Mammary epithelial cell (primary cell): ENCODE results near the gene LRP1.

Experiments
- EZH2 ChIP-seq: IDR thresholded peaks from 2 replicates; pipeline ENCODE4 v1.6.1; 2012; ENCODE audit warnings: low read length, inconsistent platforms, borderline replicate concordance
- TF ChIP-seq, protein P1 (sequence below), 2 donors: IDR thresholded peaks in 1 of 2; conservative IDR thresholded peaks in 1 of 2; 2 replicates each; pipeline ENCODE4 v1.5.1; 2011 to 2012; ENCODE audit warnings: inconsistent platforms in 2 of 2, low read length in 2 of 2, mild to moderate bottlenecking in 2 of 2, control low read depth in 1 of 2, low read depth in 1 of 2; ENCODE audit not compliant: insufficient read depth in 1 of 2; ENCODE audit errors: extremely low read depth in 1 of 2

DNA sequence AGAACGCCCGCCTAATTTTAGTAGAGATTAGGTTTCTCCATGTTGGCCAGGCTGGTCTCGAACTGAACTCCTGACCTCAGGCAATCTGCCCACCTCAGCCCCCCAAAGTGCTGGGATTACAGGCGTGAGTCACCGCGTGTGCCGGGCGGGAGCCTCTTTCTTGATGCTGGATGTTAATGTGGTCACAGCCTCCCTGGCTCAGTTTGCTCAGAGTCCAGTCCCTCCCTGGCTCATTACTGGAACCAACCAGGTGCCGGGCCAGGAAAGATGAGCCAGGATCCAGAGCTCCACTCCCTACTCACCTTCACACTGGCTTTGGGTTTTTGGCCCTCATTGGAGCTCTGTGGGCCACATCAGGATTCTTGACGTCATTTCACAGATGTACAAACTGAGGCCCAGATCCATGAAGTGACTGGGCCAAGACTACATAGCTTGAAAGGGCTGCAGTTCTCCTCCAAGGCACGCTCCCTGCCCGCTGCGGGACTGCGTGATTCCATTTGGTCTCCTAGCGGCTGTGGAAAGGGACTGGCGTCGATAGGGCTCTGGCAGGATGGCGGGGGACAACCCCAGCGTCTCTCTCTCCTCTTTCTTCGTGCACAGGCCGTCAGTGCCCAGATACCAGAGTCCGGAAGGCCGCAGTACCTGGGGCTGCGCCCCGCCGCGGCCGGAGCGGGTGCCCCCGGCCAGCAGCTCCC lies 96.1 kb downstream of the LRP1 start:
- TF ChIP-seq, protein P1, sequence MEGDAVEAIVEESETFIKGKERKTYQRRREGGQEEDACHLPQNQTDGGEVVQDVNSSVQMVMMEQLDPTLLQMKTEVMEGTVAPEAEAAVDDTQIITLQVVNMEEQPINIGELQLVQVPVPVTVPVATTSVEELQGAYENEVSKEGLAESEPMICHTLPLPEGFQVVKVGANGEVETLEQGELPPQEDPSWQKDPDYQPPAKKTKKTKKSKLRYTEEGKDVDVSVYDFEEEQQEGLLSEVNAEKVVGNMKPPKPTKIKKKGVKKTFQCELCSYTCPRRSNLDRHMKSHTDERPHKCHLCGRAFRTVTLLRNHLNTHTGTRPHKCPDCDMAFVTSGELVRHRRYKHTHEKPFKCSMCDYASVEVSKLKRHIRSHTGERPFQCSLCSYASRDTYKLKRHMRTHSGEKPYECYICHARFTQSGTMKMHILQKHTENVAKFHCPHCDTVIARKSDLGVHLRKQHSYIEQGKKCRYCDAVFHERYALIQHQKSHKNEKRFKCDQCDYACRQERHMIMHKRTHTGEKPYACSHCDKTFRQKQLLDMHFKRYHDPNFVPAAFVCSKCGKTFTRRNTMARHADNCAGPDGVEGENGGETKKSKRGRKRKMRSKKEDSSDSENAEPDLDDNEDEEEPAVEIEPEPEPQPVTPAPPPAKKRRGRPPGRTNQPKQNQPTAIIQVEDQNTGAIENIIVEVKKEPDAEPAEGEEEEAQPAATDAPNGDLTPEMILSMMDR (conservative IDR thresholded peaks at IDR 0.05 in 1 of 2, IDR thresholded peaks at IDR 0.05 in 1 of 2; ENCODE audit: extremely low read depth in 1 of 2, insufficient read depth in 1 of 2, low read depth in 1 of 2, low read length in 2 of 2): no peak
- TF ChIP-seq EZH2: no peak
